HG02870 (cell line): ENCODE measurements around the gene TMIGD2.
"Not testable (repeated sequence)": the region's sequence is repeated elsewhere in the genome, so short reads cannot be mapped to it uniquely, and the experiment has no call there.

Experiments used
- ATAC-seq: cut with Tn5 transposase; IDR thresholded peaks from one replicate; pipeline ENCODE4 v1.9.1; 2021; ENCODE audit warnings: mild to moderate bottlenecking, moderate library complexity; ENCODE audit not compliant: unreplicated experiment

TMIGD2 gene

GRCh38 chr19:4297901-4298809, 4.0 kb downstream of the TMIGD2 start:
- no peak for ATAC-seq

GRCh38 chr19:4295972-4296771, 6.0 kb downstream of the TMIGD2 start:
- no peak for ATAC-seq

DNA sequence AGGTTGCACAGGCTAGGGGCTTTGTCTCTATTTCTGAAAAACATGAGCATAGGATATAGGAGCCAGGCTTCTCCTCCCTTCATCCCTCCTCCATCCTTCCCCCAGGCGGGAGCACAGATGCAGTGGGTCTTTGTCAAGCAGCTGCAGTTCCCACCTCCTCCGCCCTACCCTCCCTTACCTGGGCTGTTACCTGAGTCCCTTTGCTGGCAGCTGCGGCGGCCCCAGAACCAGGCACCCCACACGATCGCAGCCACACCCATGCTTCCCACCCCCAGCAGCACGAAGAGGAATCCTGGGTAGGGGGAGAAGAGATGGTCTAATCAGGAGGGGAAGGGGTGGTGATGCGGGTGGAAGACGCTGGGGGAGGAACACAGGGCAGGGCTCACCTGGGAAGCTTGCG, 7.8 kb downstream of the TMIGD2 start:
- no peak for ATAC-seq

DNA sequence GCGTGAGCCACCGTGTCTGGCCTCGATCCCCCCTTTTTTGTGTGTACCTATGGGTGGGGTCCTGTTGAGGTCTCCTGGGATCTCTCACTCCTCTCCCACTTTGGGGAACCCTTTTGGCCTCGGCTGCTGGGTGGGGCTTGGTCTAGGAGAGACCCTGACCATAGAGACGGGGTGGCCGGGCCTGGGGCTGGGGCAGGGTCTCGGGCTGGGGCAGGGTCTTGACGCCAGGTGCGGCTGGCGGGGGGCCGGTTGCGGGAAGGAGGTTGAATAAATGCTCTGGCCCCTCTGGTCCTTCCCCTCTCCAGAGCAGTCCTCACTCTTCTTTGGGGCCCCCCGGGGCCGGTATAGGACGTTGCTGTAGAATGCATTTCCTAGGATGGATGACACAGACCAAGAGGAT, 9.7 kb downstream of the TMIGD2 start:
- ATAC-seq: no peak

- no peak for ATAC-seq
Measured at GRCh38 chr19:4291184-4291732, 10.9 kb downstream of the TMIGD2 start.

DNA sequence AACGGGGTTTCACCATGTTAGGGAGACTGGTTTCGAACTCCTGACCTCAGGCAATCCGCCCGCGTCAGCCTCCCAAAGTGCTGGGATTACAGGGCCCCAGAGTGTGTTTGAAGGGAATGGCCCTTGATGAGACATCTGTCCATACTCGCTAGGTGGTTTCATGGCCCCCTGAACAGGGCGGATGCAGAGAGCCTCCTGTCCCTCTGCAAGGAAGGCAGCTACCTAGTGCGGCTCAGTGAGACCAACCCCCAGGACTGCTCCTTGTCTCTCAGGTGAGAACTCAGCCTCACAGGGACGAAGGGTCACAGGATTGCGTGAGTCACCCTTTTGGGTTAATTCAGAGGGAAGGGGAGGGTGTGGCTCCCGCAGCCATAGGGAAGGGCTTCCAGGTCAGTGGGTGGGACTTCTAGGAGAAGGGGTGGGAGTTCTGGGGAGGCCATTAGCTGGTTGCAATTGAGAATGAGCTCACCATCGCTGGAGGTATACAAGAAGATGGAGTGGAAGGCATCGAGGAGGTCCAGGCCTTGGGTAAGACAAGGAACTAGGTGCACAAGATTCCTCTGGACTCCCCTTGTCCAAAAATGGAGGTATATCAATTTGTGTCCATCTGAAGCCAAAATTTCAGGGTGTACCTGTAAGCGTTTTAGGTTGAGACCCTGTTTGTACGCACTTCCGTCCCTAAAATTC, 14.0 kb downstream of the TMIGD2 start:
- ATAC-seq: no peak

DNA sequence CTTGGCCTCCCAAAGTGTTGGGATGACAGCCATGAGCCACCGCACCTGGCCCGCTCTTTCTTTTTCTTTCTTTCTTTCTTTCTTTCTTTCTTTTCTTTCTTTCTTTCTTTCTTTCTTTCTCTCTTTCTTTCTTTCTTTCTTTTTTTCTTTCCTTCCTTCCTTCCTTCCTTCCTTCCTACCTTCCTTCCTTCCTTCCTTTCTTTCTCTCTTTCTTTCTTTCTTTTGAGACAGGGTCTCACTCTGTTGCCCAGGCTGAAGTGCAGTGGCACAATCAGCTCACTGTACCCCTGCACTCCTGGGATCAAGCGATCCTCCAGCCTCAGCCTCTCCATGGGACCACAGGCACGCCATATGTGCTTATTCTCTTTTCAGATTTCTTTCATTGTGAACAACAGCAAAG, 16.0 kb downstream of the TMIGD2 start:
- not testable (repeated sequence) for ATAC-seq

DNA sequence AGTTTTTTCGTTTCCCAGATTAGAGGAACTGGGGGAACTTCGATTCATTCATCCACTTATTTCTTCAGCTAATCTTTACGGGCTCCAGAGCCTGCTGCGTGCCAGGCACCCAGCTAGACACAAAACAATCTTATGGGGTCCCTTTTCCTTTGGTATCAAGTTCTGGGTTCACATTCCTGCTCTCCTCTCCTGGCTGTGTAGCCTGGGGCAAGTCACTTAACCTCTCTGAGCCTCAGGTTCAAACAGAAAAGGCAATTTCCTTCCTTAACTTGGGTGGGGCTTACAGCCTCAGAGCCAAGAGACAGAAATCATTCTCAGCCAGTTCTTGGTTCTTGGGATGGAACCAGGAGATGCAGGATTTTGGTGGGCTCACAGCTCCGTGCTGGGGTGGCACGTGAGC, 17.2 kb downstream of the TMIGD2 start:
- ATAC-seq: no peak

DNA sequence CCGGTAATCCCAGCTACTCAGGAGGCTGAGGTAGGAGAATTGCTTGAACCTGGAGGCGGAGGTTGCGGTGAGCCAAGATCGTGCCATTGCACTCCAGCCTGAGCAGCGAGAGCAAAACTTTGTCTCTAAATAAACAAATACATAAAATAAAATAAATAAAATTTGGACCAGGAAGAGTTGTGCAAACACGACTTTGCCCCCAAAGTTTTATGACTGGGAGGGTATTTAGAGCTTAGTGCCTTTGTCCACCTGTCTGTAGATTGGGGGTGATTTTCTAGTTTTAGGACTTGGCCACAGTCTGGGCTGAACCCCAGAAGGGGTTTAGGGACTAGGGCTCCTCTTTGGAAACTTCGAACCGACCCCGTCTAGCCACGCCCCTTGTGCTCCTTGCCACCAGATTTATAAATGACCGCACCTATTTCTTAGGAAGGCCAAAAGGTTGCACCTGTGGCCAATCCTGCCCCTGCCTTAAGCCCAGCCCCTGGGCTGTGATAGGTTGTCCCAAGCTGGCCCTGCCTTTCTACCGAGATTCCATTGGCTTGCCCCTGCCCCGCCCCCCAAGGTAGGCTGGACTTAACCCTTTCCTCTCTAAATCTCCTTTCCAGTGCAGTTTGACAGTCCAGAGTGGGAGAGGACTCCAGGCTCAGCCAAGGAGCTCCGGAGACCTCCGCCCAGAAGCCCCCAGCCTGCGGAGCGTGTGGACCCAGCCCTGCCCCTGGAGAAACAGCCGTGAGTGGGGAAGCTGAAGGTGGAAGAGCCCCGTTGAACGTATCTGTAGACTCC, 17.8 kb downstream of the TMIGD2 start:
- ATAC-seq: no peak

DNA sequence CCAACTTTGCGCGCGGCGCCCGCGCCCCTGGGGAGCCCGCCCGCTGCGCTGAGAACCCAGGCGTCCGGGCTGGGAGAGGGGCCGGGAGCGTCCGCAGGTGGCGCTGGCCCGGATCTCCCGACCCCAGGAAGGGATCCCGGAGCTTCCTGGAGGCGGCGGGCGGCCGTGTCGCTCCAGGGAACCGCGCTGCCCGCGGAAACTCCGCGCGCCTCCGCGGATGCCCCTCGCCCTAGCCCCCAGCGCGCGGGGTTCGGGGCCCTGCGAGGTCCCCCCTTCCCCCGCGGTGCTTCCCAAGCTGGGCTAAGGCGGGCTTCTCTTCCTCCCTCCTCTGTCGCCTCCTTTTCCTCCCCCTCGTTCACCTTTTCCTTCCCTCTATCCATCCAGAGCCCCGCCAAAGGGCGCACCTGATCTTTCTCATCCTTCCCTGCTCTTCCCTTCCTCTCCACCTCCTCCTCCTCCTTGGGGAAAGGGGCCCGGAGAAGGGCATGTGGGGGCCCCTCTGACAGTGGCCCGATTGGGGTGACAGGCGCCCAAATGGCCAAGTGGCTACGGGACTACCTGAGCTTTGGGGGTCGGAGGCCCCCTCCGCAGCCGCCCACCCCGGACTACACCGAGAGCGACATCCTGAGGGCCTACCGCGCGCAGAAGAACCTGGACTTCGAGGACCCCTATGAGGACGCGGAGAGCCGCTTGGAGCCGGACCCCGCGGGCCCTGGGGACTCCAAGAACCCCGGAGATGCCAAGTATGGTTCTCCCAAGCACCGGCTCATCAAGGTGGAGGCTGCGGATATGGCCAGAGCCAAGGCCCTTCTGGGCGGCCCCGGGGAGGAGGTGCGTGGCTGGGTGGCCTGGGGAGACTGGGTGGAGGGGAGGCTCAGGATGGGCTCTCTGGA, 22.4 kb downstream of the TMIGD2 start:
- ATAC-seq: no peak

- ATAC-seq: no peak
Measured at GRCh38 chr19:4279267-4279529, 23.0 kb downstream of the TMIGD2 start.

GRCh38 chr19:4278419-4279266, 23.5 kb downstream of the TMIGD2 start, which contains the start of gene SHD:
Gene SHD (plus strand): TSS chr19:4279266. CDS start chr19:4280064, 798 bp downstream.
- no peak for ATAC-seq

GRCh38 chr19:4278010-4278409, 24.2 kb downstream of the TMIGD2 start:
- ATAC-seq: no peak

- no peak for ATAC-seq
Measured at GRCh38 chr19:4277191-4277696, 24.9 kb downstream of the TMIGD2 start.

GRCh38 chr19:4274321-4274686, 27.9 kb downstream of the TMIGD2 start:
- ATAC-seq: not testable (repeated sequence)

- no peak for ATAC-seq
Measured at GRCh38 chr19:4272894-4273293, 29.3 kb downstream of the TMIGD2 start.

DNA sequence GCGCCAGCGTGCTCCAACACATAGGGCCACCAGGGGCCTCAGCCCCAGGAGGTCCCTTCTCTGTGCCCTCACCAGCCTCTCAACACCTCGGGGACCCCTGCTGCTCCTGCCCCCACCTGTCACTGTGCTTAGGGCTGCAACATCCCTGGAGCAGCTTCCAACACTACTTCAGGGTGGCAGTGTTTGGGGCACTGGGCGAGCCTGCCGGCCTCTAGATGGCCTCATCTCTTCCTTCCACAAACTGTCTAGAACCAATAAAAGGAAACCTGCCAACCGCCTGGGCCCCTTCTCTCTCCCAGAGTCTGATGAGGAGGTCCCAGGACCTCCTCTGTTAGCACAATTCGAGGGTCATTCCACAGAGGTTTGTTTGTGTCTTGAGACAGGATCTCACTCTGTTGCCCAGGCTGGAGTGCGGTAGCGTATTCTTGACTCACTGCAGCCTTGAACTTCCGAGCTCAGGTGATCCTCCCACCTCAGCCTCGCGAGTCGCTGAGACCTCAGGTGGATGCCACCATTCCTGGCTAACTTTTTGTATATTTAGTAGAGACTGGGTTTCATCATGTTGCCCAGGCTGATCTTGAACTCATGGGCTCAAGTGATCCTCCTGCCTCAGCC, 33.3 kb downstream of the TMIGD2 start:
- no peak for ATAC-seq
